Astrocyte of the spinal cord (primary cell): ENCODE measurements around the gene NPC1.
"Not testable (repeated sequence)": the region's sequence is repeated elsewhere in the genome, so short reads cannot be mapped to it uniquely, and the experiment has no call there.

Experiments used
- DNase-seq: peaks from one replicate; pipeline ENCODE4 v3.0.0; 2011; ENCODE audit warnings: low read depth, low spot score
- H3K4me3 ChIP-seq: 2 replicates; pipeline ENCODE4 v1.5.1; 2011; ENCODE audit warnings: low read depth, mild to moderate bottlenecking, low read length, moderate library complexity
- CTCF ChIP-seq: IDR thresholded peaks from 2 replicates; pipeline ENCODE4 v1.5.1; 2012; ENCODE audit warnings: low read depth, mild to moderate bottlenecking, low read length, inconsistent platforms
- in situ Hi-C: cut with HindIII; loops from 2 replicates; pipeline ENCODE4 v1.10.0; 2017; ENCODE audit warnings: low sequenced_read_pairs

NPC1 gene

DNA sequence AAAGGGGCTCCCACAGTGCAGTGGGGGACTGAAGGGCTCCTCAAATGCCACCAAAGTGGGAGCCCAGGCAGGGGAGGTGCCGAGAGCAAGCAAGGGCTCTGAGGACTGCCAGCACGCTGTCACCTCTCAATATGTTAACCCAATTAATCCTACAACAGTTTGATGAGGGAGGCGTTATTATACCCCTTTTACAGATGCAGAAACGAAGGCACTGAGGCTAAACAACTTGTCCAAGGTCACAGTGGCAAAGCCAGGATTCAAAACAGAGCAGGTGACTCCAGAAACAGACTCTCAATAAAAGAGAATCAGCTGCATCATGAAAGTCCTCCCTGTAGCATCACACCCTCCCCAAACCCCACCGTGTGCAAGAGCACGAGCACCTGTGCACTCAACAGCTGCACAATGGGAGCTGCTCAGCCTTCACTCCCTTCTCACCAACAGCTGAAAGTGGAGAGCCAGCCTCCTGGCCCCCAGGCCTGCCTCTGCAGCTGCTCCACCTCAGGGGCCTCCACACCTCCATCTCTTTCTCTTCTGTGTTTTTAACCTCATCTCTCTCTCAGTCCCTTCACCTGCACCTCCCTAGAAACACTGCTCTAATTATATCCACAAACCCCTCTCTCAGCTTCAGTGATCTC lies 8.1 kb downstream of the NPC1 start:
- DNase-seq = no peak
- H3K4me3 ChIP-seq = no peak overlapping the region
- TF ChIP-seq CTCF = no peak
- in situ Hi-C loops = no loop called here

GRCh38 chr18:23577521-23577920 lies 8.8 kb downstream of the NPC1 start:
- H3K4me3 ChIP-seq, DNase-seq, in situ Hi-C loops: not testable (repeated sequence)

DNA sequence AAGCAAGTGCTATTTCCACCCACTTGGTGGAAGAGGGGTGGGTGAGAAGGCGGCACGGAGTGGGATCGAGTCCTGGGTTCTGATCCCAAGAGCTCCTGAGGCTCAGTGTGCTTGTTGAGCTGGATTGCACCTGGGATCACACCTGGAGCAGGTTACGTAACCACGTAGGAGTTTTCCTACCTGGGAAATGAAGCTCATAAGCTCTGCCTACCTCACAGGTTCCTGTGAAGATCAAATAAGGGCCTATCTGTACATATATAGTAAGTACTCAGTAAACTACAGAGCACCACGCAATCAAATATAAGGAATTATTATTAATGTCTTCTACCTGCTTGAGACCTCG lies 11.0 kb downstream of the NPC1 start:
- no peak for TF ChIP-seq CTCF
- H3K4me3 ChIP-seq = no peak overlapping the region
- DNase-seq = no peak
- in situ Hi-C loops = no loop called here

DNA sequence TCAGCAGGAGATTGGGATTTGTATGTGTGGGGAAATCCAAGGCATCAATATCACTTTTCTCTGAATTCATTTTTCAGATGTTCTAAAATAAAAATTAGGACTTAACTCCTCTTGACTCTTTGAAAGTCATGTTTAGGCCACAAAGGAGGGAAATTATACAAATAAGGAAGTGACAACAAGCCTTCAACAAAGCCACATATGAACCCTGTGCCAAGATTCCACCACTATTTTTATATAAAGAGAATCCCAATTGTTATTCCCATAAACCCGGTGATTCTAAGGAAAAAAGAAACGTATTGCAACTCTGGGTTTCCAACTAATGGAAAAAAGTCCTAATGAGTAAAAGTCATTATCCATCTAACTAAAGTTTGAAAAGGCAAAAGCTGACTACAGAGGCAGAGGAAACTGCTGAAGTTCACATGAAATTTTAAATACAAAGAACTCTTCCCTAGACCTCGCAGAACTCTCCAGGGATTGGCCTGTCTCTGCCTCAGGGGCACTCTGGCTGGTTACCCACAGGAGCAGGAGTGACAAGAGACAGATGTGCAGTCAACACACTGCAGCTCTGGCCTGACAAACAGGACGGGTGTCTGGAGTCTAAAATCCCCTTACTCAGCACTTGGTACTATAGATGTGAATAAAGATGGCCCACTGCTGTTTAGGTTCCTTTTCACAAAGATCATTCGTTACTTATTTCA lies 11.5 kb downstream of the NPC1 start:
- no peak for TF ChIP-seq CTCF
- no peak overlapping the region for H3K4me3 ChIP-seq
- in situ Hi-C loops = no loop called here
- DNase-seq = no peak

GRCh38 chr18:23573626-23574431 lies 12.5 kb downstream of the NPC1 start:
- TF ChIP-seq CTCF = no peak
- DNase-seq = peak; percentile 72
- in situ Hi-C loops = no loop called here
- no peak overlapping the region for H3K4me3 ChIP-seq

GRCh38 chr18:23573020-23573419 lies 13.3 kb downstream of the NPC1 start:
- in situ Hi-C loops = no loop called here
- no peak for TF ChIP-seq CTCF
- no peak for DNase-seq
- H3K4me3 ChIP-seq = no peak overlapping the region

- no peak for TF ChIP-seq CTCF
- in situ Hi-C loops = no loop called here
- no peak overlapping the region for H3K4me3 ChIP-seq
- no peak for DNase-seq
Measured at GRCh38 chr18:23572570-23572969, 13.7 kb downstream of the NPC1 start.
